HUES64 (cell line): ENCODE results near the gene GALNT10.

Source experiments
- H3K27ac ChIP-seq: 2 replicates; pipeline ENCODE4 v1.7.0; 2013; ENCODE audit warnings: low read depth, low read length, inconsistent platforms
- H3K27me3 ChIP-seq: 2 replicates; pipeline ENCODE4 v1.6.1; 2013; ENCODE audit warnings: mild to moderate bottlenecking, low read length; ENCODE audit not compliant: insufficient read depth
- H3K36me3 ChIP-seq: 2 replicates; pipeline ENCODE4 v1.6.1; 2013; ENCODE audit warnings: mild to moderate bottlenecking, low read length; ENCODE audit not compliant: insufficient read depth
- H3K4me1 ChIP-seq: 2 replicates; pipeline ENCODE4 v1.6.1; 2013; ENCODE audit warnings: mild to moderate bottlenecking, low read length, moderate library complexity; ENCODE audit not compliant: insufficient read depth
- H3K4me3 ChIP-seq: 2 replicates; pipeline ENCODE4 v1.5.1; 2013; ENCODE audit warnings: mild to moderate bottlenecking, low read length, moderate library complexity
- H3K9ac ChIP-seq: 2 replicates; pipeline ENCODE4 v1.6.1; 2013; ENCODE audit warnings: mild to moderate bottlenecking, low read depth, low read length
- H3K9me3 ChIP-seq: 2 replicates; pipeline ENCODE4 v1.6.1; 2013; ENCODE audit warnings: low read depth, low read length; ENCODE audit not compliant: insufficient read depth
- whole genome bisulfite sequencing: fragments of 150-250, 120-280 bp; methylation state at CpG from one replicate; pipeline ENCODE4 v1.1.7; 2013; ENCODE audit warnings: missing lambda C conversion rate; 5-methylcytosine and 5-hydroxymethylcytosine counted together

GALNT10 gene

GRCh38 chr5:154345255-154345952, 154.9 kb downstream of the GALNT10 start:
- WGBS = 92% methylated on average over 4 of the region's 5 CpGs
- Histone ChIP-seq H3K9me3 (no peaks in the 10 kb centered on the region), H3K4me1 (no peaks in the 10 kb centered on the region), H3K4me3 (no peak overlapping the region), H3K27me3 (no peaks in the 10 kb centered on the region), H3K36me3 (no peaks in the 10 kb centered on the region), H3K27ac (no peak overlapping the region), H3K9ac (no peak overlapping the region)

GRCh38 chr5:154346427-154346826, 155.9 kb downstream of the GALNT10 start:
- no peaks in the 10 kb centered on the region for H3K9me3 ChIP-seq
- no peak overlapping the region for H3K9ac ChIP-seq
- WGBS = 100% methylated on average over 1 of the region's 1 CpG
- no peaks in the 10 kb centered on the region for H3K36me3 ChIP-seq
- H3K4me3 ChIP-seq = no peak overlapping the region
- no peaks in the 10 kb centered on the region for H3K27me3 ChIP-seq
- H3K27ac ChIP-seq = no peak overlapping the region
- no peaks in the 10 kb centered on the region for H3K4me1 ChIP-seq

GRCh38 chr5:154349626-154350264, 159.2 kb downstream of the GALNT10 start:
- Histone ChIP-seq H3K4me1 (0 out of 2 replicates have a peak, but pooled peaks cover under 1% of the 10 kb centered on the region), H3K9ac (no peak overlapping the region), H3K36me3 (no peaks in the 10 kb centered on the region), H3K27ac (no peak overlapping the region), H3K27me3 (no peaks in the 10 kb centered on the region), H3K4me3 (no peak overlapping the region), H3K9me3 (no peaks in the 10 kb centered on the region)
- WGBS = 91% methylated on average over 5 of the region's 5 CpGs

- Histone ChIP-seq H3K27me3 (no peaks in the 10 kb centered on the region), H3K9me3 (no peaks in the 10 kb centered on the region), H3K4me3 (no peak overlapping the region), H3K27ac (no peak overlapping the region), H3K9ac (no peak overlapping the region), H3K36me3 (no peaks in the 10 kb centered on the region), H3K4me1 (peaks cover 12% of the 10 kb centered on the region)
These were observed 160.6 kb downstream of the GALNT10 start for GRCh38 chr5:154351141-154351540.

GRCh38 chr5:154351566-154351965, 161.0 kb downstream of the GALNT10 start:
- WGBS = 96% methylated on average over 3 of the region's 3 CpGs
- H3K9ac ChIP-seq = no peak overlapping the region
- no peaks in the 10 kb centered on the region for H3K27me3 ChIP-seq
- no peaks in the 10 kb centered on the region for H3K36me3 ChIP-seq
- H3K27ac ChIP-seq = no peak overlapping the region
- H3K4me1 ChIP-seq = peaks cover 16% of the 10 kb centered on the region
- H3K4me3 ChIP-seq = no peak overlapping the region
- no peaks in the 10 kb centered on the region for H3K9me3 ChIP-seq

- H3K4me3 ChIP-seq = no peak overlapping the region
- no peaks in the 10 kb centered on the region for H3K9me3 ChIP-seq
- H3K27me3 ChIP-seq = no peaks in the 10 kb centered on the region
- no peak overlapping the region for H3K9ac ChIP-seq
- no peaks in the 10 kb centered on the region for H3K36me3 ChIP-seq
- WGBS = 89% methylated on average over 11 of the region's 11 CpGs
- peaks cover 17% of the 10 kb centered on the region for H3K4me1 ChIP-seq
- H3K27ac ChIP-seq = no peak overlapping the region
These were observed 162.5 kb downstream of the GALNT10 start for GRCh38 chr5:154352960-154353548.

GRCh38 chr5:154355129-154355611, 164.6 kb downstream of the GALNT10 start:
- H3K9ac ChIP-seq = no peak overlapping the region
- no peak overlapping the region for H3K4me3 ChIP-seq
- no peaks in the 10 kb centered on the region for H3K36me3 ChIP-seq
- no peaks in the 10 kb centered on the region for H3K27me3 ChIP-seq
- H3K4me1 ChIP-seq = peaks cover 17% of the 10 kb centered on the region
- no peaks in the 10 kb centered on the region for H3K9me3 ChIP-seq
- 45% methylated on average over 5 of the region's 5 CpGs for WGBS
- H3K27ac ChIP-seq = no peak overlapping the region

- Histone ChIP-seq H3K27ac (no peak overlapping the region), H3K9me3 (no peaks in the 10 kb centered on the region), H3K4me3 (no peak overlapping the region), H3K27me3 (no peaks in the 10 kb centered on the region), H3K4me1 (peaks cover 17% of the 10 kb centered on the region), H3K9ac (no peak overlapping the region), H3K36me3 (no peaks in the 10 kb centered on the region)
- 72% methylated on average over 3 of the region's 4 CpGs for WGBS
These were observed 165.6 kb downstream of the GALNT10 start for GRCh38 chr5:154356020-154356655.

GRCh38 chr5:154356958-154357357, 166.4 kb downstream of the GALNT10 start:
- no peak overlapping the region for H3K9ac ChIP-seq
- no peaks in the 10 kb centered on the region for H3K9me3 ChIP-seq
- H3K4me3 ChIP-seq = no peak overlapping the region
- H3K4me1 ChIP-seq = peaks cover 17% of the 10 kb centered on the region
- 98% methylated on average over 3 of the region's 3 CpGs for WGBS
- H3K27me3 ChIP-seq = no peaks in the 10 kb centered on the region
- no peak overlapping the region for H3K27ac ChIP-seq
- no peaks in the 10 kb centered on the region for H3K36me3 ChIP-seq

GRCh38 chr5:154358516-154359220, 168.1 kb downstream of the GALNT10 start:
- no peaks in the 10 kb centered on the region for H3K36me3 ChIP-seq
- WGBS = 87% methylated on average over 11 of the region's 11 CpGs
- no peaks in the 10 kb centered on the region for H3K9me3 ChIP-seq
- H3K4me1 ChIP-seq = peaks cover 17% of the 10 kb centered on the region
- no peaks in the 10 kb centered on the region for H3K27me3 ChIP-seq
- H3K27ac ChIP-seq = no peak overlapping the region
- H3K9ac ChIP-seq = no peak overlapping the region
- H3K4me3 ChIP-seq = no peak overlapping the region

- Histone ChIP-seq H3K27ac (no peak overlapping the region), H3K4me1 (peaks cover 17% of the 10 kb centered on the region), H3K9me3 (no peaks in the 10 kb centered on the region), H3K4me3 (no peak overlapping the region), H3K9ac (no peak overlapping the region), H3K27me3 (no peaks in the 10 kb centered on the region), H3K36me3 (no peaks in the 10 kb centered on the region)
- WGBS = 71% methylated on average over 4 of the region's 4 CpGs
These were observed 168.7 kb downstream of the GALNT10 start for GRCh38 chr5:154359221-154359573.
